Smooth muscle cell (in vitro differentiated cells): ENCODE measurements around the gene PODXL2. TPM values are rescaled to one million over a fixed set of nuclear protein-coding genes. Genes with fewer than 3 reads are reported as not detected.

ENCODE experiments used
- DNase-seq: peaks from one replicate; lab custom pipeline; 2025; ENCODE audit not compliant: unreplicated experiment; lab: John Stamatoyannopoulos, UW
- H2AFZ ChIP-seq: fragments of 200-600 bp; sonication (generic); 2 replicates; pipeline ENCODE4 v1.6.0; 2016; ENCODE audit warnings: antibody characterized with exemption, low read depth, mild to moderate bottlenecking
- H3F3A ChIP-seq: fragments of 200-600 bp; sonication (generic); 2 replicates; pipeline ENCODE4 v1.6.0; 2017; ENCODE audit warnings: antibody characterized with exemption, low read depth
- H3K27ac ChIP-seq: fragments of 200-600 bp; sonication (generic); 2 replicates; pipeline ENCODE4 v1.5.1; 2016; ENCODE audit warnings: low read depth, mild to moderate bottlenecking
- H3K27me3 ChIP-seq: fragments of 200-600 bp; sonication (generic); 2 replicates; pipeline ENCODE4 v1.6.1; 2016; ENCODE audit warnings: low read depth, mild to moderate bottlenecking
- H3K36me3 ChIP-seq: fragments of 200-600 bp; sonication (generic); 2 replicates; pipeline ENCODE4 v1.5.1; 2016; ENCODE audit warnings: low read depth
- H3K4me1 ChIP-seq: fragments of 200-600 bp; sonication (generic); 2 replicates; pipeline ENCODE4 v1.5.1; 2016; ENCODE audit warnings: low read depth
- H3K4me2 ChIP-seq: fragments of 200-600 bp; sonication (generic); 2 replicates; pipeline ENCODE4 v1.6.0; 2016; ENCODE audit warnings: mild to moderate bottlenecking
- H3K4me3 ChIP-seq: fragments of 200-600 bp; sonication (generic); 2 replicates; pipeline ENCODE4 v1.5.1; 2016; ENCODE audit warnings: mild to moderate bottlenecking
- H3K79me2 ChIP-seq: fragments of 200-600 bp; sonication (generic); 2 replicates; pipeline ENCODE4 v1.6.0; 2016; ENCODE audit warnings: low read depth, mild to moderate bottlenecking
- H3K9ac ChIP-seq: fragments of 200-600 bp; sonication (generic); 2 replicates; pipeline ENCODE4 v1.6.0; 2016; ENCODE audit warnings: low read depth
- H3K9me3 ChIP-seq: fragments of 200-600 bp; sonication (generic); replicated peaks from 2 replicates; pipeline ENCODE4 v1.5.1; 2016; ENCODE audit warnings: low read depth
- H4K20me1 ChIP-seq: fragments of 200-600 bp; sonication (generic); 2 replicates; pipeline ENCODE4 v1.6.0; 2016; ENCODE audit warnings: low read depth
- CTCF ChIP-seq: fragments of 200-600 bp; sonication (generic); IDR thresholded peaks from 2 replicates; pipeline ENCODE4 v1.5.1; 2017; ENCODE audit warnings: borderline replicate concordance, mild to moderate bottlenecking, antibody characterized with exemption; ENCODE audit not compliant: insufficient read depth, poor library complexity, severe bottlenecking
- WGBS: methylation state at CpG from one replicate; pipeline ENCODE4 v1.1.7; 2016; ENCODE audit warnings: low lambda C conversion rate; 5-methylcytosine and 5-hydroxymethylcytosine counted together
- polyA plus RNA-seq: library from polyadenylated mRNA; unstranded; fragments of >200 nt; fragmentation: Nextera tagmentation; extraction: Ambion mirVana; gene quantifications from 2 replicates; pipeline ENCODE4 v1.2.1, GENCODE V29; 2016
- total RNA-seq: library from RNA; depleted of rRNA; stranded (reverse); fragments of >200 nt; gene quantifications from 2 replicates; pipeline ENCODE4 v1.2.3, GENCODE V29; 2014

Gene PODXL2
- total and polyA plus RNA-seq, 2 experiments from 2014 or later = 4.1 to 9.7 TPM

DNA sequence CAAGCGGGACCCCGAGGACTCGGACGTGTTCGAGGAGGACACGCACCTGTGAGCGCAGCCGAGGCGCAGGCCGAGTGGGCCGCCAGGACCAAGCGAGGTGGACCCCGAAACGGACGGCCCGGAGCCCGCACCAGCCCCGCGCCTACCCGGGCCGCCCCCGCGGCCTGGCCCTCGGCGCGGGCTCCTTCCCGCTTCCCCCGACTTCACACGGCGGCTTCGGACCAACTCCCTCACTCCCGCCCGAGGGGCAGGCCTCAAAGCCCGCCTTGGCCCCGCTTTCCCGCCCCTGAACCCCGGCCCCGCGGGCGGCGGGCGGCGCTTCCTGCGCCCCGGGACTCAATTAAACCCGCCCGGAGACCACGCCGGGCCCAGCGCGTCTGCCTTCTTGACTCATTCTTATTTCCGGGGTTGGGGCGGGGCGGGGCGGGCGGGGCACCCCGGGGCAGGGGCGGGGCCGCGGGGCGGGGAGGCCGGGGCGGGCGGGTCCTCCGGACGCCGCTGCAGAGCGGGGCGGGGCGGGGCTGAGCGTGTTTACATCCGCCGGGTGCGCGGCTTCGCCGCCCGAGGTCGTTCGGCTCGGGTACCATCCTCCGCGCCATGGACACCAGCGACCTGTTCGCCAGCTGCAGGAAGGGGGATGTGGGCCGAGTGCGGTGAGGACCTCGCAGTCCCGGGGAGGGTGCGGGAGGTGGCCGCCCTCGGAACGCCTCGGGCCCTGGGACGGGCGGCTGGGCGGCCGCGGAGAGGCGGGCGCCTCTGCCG is 43.6 kb downstream of the PODXL2 start, which contains the start of gene ABTB1:
Gene ABTB1 (plus strand): TSS at position 524 of the 762 bp plus-strand sequence. CDS start 74 bp downstream, at position 598.
- WGBS = 1% methylated on average over 29 of the region's 102 CpGs
- peak; percentile 50 for DNase-seq
- no peaks in the 10 kb centered on the region for H3K4me1 ChIP-seq

GRCh38 chr3:127673191-127674100 is 44.5 kb downstream of the PODXL2 start:
- no peaks in the 10 kb centered on the region for H3K27me3 ChIP-seq
- TF ChIP-seq CTCF = no peak
- no peaks in the 10 kb centered on the region for H3F3A ChIP-seq
- no peaks in the 10 kb centered on the region for H3K9me3 ChIP-seq
- peak overlapping the region; percentile 94 for H2AFZ ChIP-seq
- H3K4me2 ChIP-seq = peak overlapping the region; percentile 90
- H3K36me3 ChIP-seq = no peaks in the 10 kb centered on the region
- no peaks in the 10 kb centered on the region for H3K79me2 ChIP-seq
- H4K20me1 ChIP-seq = no peaks in the 10 kb centered on the region
- no peak for DNase-seq
- no peak overlapping the region for H3K27ac ChIP-seq
- WGBS = 24% methylated on average over 37 of the region's 51 CpGs
- H3K9ac ChIP-seq = peak overlapping the region; percentile 24
- H3K4me1 ChIP-seq = no peaks in the 10 kb centered on the region
- H3K4me3 ChIP-seq = peak overlapping the region; percentile 87

More for the DNA sequence above, 43.6 kb downstream of the PODXL2 start, which contains the start of gene ABTB1:
- Histone ChIP-seq H3K9me3 (no peaks in the 10 kb centered on the region), H3K4me3 (peak within 1 kb of the TSS; percentile 87), H4K20me1 (no peaks in the 10 kb centered on the region), H3K79me2 (no peaks in the 10 kb centered on the region), H3K27me3 (no peaks in the 10 kb centered on the region), H3K9ac (peak within 1 kb of the TSS; percentile 90), H3K36me3 (no peaks in the 10 kb centered on the region), H2AFZ (peak within 1 kb of the TSS; percentile 94), H3K4me2 (peak within 1 kb of the TSS; percentile 98), H3F3A (no peaks in the 10 kb centered on the region), H3K27ac (peak within 1 kb of the TSS; percentile 32)
- TF ChIP-seq CTCF = no peak

DNA sequence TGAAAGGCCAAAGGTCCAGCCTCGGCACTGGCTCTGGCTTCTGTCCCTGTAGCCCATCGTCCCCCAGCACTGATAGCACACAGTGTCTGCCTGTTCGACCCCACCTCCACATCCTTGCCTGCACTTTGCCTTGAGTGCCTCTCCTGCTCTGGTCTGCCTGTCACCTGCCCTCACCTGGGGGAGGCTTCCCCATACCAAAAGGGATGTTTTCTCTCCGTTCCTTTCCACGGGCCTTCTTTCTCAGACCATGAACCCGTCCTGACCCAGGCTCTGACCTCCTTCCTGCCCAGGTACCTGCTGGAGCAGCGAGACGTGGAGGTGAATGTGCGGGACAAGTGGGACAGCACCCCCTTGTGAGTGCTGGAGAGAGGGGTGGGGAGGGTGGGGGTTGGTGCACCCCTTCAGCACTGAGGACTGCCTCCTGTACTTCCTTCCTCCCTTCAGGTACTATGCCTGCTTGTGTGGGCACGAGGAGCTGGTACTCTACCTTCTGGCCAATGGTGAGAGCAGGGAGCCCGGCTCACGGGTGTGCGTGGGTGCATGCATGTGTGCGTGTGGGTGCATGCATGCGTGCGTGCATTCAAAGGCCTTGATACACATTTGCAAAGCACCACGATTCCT is 45.2 kb downstream of the PODXL2 start:
- H3K4me1 ChIP-seq = no peaks in the 10 kb centered on the region
- H3K9ac ChIP-seq = no peak overlapping the region
- H4K20me1 ChIP-seq = no peaks in the 10 kb centered on the region
- H3K27ac ChIP-seq = no peak overlapping the region
- WGBS = 89% methylated on average over 17 of the region's 17 CpGs
- no peaks in the 10 kb centered on the region for H3K36me3 ChIP-seq
- no peaks in the 10 kb centered on the region for H3K27me3 ChIP-seq
- H3K4me3 ChIP-seq = no peak overlapping the region
- no peaks in the 10 kb centered on the region for H3K79me2 ChIP-seq
- TF ChIP-seq CTCF = no peak
- no peaks in the 10 kb centered on the region for H3K9me3 ChIP-seq
- no peak for DNase-seq
- no peaks in the 10 kb centered on the region for H3F3A ChIP-seq
- H2AFZ ChIP-seq = no peak overlapping the region
- H3K4me2 ChIP-seq = peak overlapping the region; percentile 90
